PC-9 (cell line): ENCODE measurements around the gene DRAM1. TPM values are rescaled to one million over a fixed set of nuclear protein-coding genes. Genes with fewer than 3 reads are reported as not detected.

ENCODE experiments used
- BruUV-seq: library from RNA; stranded (reverse); fragments of 400-500 nt; replicated peaks from 2 replicates; lab custom pipeline; 2021; lab: Mats Ljungman, UMichigan
- CTCF ChIA-PET: fragments of 300-600 bp; sonication (Branson Sonifier 250); formaldehyde crosslinking; loops from one replicate; lab custom pipeline; 2022; ENCODE audit warnings: antibody characterized with exemption; lab: Charles Lee
- POLR2A ChIA-PET: fragments of 300-600 bp; sonication (Branson Sonifier 250); formaldehyde crosslinking; loops from one replicate; lab custom pipeline; 2022; ENCODE audit warnings: antibody characterized with exemption; ENCODE audit not compliant: unreplicated experiment; lab: Charles Lee
- DNase-seq, 2 experiments: peaks; one replicate each; pipeline versions ENCODE4 v3.0.0 to v3.0.0-alpha.2; 2015 to 2022; ENCODE audit warnings: mixed read lengths in 1 of 2
- H2AFZ ChIP-seq: fragments of 200-600 bp; sonication (generic); 2 replicates; pipeline ENCODE4 v1.8.1; 2017; ENCODE audit warnings: antibody characterized with exemption
- H3F3A ChIP-seq: fragments of 200-600 bp; sonication (generic); 2 replicates; pipeline ENCODE4 v1.8.1; 2017; ENCODE audit warnings: antibody characterized with exemption, mild to moderate bottlenecking, low read depth; ENCODE audit not compliant: insufficient read depth
- H3K27ac ChIP-seq: fragments of 200-600 bp; sonication (generic); 2 replicates; pipeline ENCODE4 v1.6.1; 2016; ENCODE audit warnings: mixed run types
- H3K27me3 ChIP-seq: fragments of 200-600 bp; sonication (generic); 2 replicates; pipeline ENCODE4 v1.6.1; 2016; ENCODE audit warnings: low read depth, mixed run types; ENCODE audit not compliant: insufficient read depth
- H3K36me3 ChIP-seq: fragments of 200-600 bp; sonication (generic); 2 replicates; pipeline ENCODE4 v1.6.1; 2016; ENCODE audit warnings: low read depth, mixed run types
- H3K4me1 ChIP-seq: fragments of 200-600 bp; sonication (generic); replicated peaks from 2 replicates; pipeline ENCODE4 v1.6.1; 2016; ENCODE audit warnings: mixed run types; ENCODE audit not compliant: insufficient read depth
- H3K4me2 ChIP-seq: fragments of 200-600 bp; sonication (generic); 2 replicates; pipeline ENCODE4 v1.6.1; 2017; ENCODE audit warnings: mixed run types
- H3K4me3 ChIP-seq: fragments of 200-600 bp; sonication (generic); 2 replicates; pipeline ENCODE4 v1.6.1; 2016; ENCODE audit warnings: mixed run types
- H3K79me2 ChIP-seq: fragments of 200-600 bp; sonication (generic); 2 replicates; pipeline ENCODE4 v1.6.1; 2017; ENCODE audit warnings: low read depth, mixed run types
- H3K9me2 ChIP-seq: fragments of 200-600 bp; sonication (generic); 2 replicates; pipeline ENCODE4 v1.8.1; 2017; ENCODE audit warnings: mild to moderate bottlenecking; ENCODE audit not compliant: insufficient read depth
- H3K9me3 ChIP-seq: fragments of 200-600 bp; sonication (generic); 2 replicates; pipeline ENCODE4 v1.8.1; 2016; ENCODE audit warnings: low read depth; ENCODE audit not compliant: insufficient read depth
- H4K20me1 ChIP-seq: fragments of 200-600 bp; sonication (generic); 2 replicates; pipeline ENCODE4 v1.8.1; 2017; ENCODE audit not compliant: insufficient read depth
- EZH2 ChIP-seq: fragments of 200-600 bp; sonication (generic); IDR thresholded peaks from 2 replicates; pipeline ENCODE4 v1.8.0; 2017; ENCODE audit warnings: antibody characterized with exemption, low read depth
- intact Hi-C: fragments of 100-400 bp; cut with micrococcal nuclease; formaldehyde crosslinking; loops from one replicate; pipeline ENCODE4 v1.10.0; 2022; ENCODE audit not compliant: unreplicated experiment
- total RNA-seq: library from RNA; stranded (reverse); gene quantifications from 2 replicates; pipeline ENCODE4 v1.2.3, GENCODE V29; 2021
- TF ChIP-seq, protein P1 (sequence below): fragments of 200-600 bp; sonication (generic); conservative IDR thresholded peaks from 2 replicates; pipeline ENCODE4 v1.6.1; 2017; ENCODE audit warnings: mixed run types, antibody characterized with exemption, mild to moderate bottlenecking, moderate library complexity

Gene DRAM1
- total RNA-seq, 1 experiment from 2014 or later: 6.2 TPM

DNA sequence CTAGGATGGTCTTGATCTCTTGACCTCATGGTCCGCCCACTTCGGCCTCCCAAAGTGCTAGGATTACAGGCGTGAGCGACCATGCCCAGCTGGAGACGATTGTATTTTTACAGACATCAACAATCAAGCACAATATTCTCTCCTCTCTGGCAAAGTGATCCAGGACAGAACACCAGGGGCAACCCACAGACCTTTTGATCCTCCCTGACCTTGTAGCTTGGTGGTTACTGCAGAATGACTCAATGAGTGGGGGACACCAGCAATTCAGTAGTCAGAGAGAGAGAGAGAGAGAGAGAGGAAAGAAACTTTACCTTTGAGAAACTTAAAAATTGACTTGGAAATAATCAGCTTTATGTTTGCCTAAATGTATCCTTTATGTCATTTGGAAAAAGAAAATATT lies 51.2 kb downstream of the DRAM1 start:
- no peak overlapping the region for H3K4me2 ChIP-seq
- H3K9me2 ChIP-seq: no peaks in the 10 kb centered on the region
- H3K36me3 ChIP-seq: no peaks in the 10 kb centered on the region
- no peaks in the 10 kb centered on the region for H3K4me1 ChIP-seq
- BruUV-seq: no TSS peak
- TF ChIP-seq, protein P1, sequence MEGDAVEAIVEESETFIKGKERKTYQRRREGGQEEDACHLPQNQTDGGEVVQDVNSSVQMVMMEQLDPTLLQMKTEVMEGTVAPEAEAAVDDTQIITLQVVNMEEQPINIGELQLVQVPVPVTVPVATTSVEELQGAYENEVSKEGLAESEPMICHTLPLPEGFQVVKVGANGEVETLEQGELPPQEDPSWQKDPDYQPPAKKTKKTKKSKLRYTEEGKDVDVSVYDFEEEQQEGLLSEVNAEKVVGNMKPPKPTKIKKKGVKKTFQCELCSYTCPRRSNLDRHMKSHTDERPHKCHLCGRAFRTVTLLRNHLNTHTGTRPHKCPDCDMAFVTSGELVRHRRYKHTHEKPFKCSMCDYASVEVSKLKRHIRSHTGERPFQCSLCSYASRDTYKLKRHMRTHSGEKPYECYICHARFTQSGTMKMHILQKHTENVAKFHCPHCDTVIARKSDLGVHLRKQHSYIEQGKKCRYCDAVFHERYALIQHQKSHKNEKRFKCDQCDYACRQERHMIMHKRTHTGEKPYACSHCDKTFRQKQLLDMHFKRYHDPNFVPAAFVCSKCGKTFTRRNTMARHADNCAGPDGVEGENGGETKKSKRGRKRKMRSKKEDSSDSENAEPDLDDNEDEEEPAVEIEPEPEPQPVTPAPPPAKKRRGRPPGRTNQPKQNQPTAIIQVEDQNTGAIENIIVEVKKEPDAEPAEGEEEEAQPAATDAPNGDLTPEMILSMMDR: no peak
- TF ChIP-seq EZH2: no peak
- H2AFZ ChIP-seq: no peak overlapping the region
- no peaks in the 10 kb centered on the region for H3K9me3 ChIP-seq
- intact Hi-C loops: no loop called here
- H3K79me2 ChIP-seq: no peaks in the 10 kb centered on the region
- H3F3A ChIP-seq: no peaks in the 10 kb centered on the region
- ChIA-PET POLR2A (no interaction called here), CTCF (interaction anchor here (0.5 kb wide), 1 partner anchor 1099 kb away, joined by 4 read pairs; no protein-coding TSS in a partner anchor)
- H4K20me1 ChIP-seq: no peaks in the 10 kb centered on the region
- no peak overlapping the region for H3K27ac ChIP-seq
- no peak for DNase-seq
- H3K27me3 ChIP-seq: no peaks in the 10 kb centered on the region
- no peak overlapping the region for H3K4me3 ChIP-seq

DNA sequence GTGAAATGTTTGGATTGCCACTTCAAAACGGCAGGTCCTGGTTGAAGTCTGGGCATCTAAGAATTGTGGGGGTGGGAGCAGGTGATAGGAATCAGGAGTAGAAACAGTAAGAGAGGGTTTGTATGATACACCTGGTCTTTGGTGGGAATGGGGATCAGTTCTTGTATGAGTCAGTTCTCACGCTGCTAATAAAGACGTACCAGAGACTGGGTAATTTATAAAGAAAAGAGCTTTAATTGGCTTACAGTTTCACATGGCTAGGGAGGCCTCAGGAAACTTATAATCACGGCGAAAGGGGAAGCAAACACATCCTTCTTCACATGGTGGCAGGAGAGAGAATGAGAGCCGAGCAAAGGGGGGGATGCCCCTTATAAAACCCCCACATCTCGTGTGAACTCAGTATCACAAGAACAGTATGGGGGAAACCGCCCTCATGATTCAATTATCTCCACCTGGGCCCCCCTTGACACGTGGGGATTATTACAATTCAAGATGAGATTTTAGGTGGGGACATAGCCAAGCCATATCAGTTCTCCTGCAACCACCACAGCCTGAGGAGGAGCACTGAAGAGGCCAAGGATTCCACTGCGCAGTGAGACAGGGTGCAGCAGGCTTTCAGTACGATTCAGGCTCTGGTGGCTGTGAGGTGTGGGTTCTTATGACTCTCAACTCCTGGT lies 52.1 kb downstream of the DRAM1 start:
- POLR2A ChIA-PET: no interaction called here
- Histone ChIP-seq H3K4me3 (no peak overlapping the region), H3K27me3 (no peaks in the 10 kb centered on the region), H3F3A (no peaks in the 10 kb centered on the region), H3K4me1 (no peaks in the 10 kb centered on the region), H3K36me3 (no peaks in the 10 kb centered on the region), H3K4me2 (no peak overlapping the region), H3K27ac (no peak overlapping the region), H2AFZ (no peak overlapping the region), H3K9me2 (no peaks in the 10 kb centered on the region), H3K79me2 (no peaks in the 10 kb centered on the region), H4K20me1 (no peaks in the 10 kb centered on the region), H3K9me3 (no peaks in the 10 kb centered on the region)
- no peak for DNase-seq
- intact Hi-C loops: loop anchor here (10.0 kb wide), 1 partner anchor 555 kb away; the partner anchor contains the start of gene IGF1
- CTCF ChIA-PET: no interaction called here
- TF ChIP-seq, protein P1: no peak
- TF ChIP-seq EZH2: no peak
- no TSS peak for BruUV-seq

DNA sequence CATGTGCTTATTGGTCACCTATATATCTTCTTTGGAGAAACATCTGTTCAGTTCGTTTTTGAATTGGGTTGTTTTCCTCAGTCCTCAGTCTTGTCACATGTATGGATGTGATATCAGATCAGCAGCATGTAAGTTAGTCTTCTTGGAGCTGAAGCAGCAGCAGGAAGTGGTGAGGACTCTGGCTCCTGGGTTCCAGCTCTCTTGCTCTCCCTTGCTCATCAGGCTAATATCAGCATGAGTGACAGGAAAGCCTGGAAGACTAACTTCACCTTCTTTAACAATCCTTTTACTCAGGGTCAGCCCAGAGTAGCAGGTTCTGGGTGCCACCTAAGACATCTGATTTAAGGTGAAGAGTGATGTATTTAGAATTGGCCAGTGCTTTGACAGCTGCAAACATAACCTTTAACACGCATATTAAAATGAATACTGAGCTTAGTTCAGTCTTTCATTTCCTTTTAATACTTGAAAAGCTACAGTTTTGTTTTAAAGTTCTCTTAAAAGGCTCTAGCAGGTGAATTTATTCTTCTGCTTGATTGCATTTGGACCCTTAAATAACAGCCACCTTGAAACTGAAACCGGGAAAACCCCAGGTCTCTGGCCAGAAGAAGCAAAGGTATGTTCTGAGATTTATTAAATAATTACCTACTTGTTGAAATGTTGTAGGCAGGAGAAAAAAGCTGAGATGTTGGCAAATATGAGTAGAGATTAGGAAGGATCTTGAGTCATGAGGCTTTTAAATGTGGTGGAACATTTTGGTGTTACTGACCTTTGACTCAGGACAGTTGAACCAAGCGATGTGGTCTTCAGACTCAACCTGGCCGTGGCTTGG lies 54.3 kb downstream of the DRAM1 start:
- H3K4me1 ChIP-seq: no peaks in the 10 kb centered on the region
- intact Hi-C loops: loop anchor here (10.0 kb wide), 1 partner anchor 553 kb away; the partner anchor contains the start of gene IGF1
- no peak for TF ChIP-seq EZH2
- TF ChIP-seq, protein P1: no peak

More for the DNA sequence above, 54.3 kb downstream of the DRAM1 start:
- ChIA-PET POLR2A (no interaction called here), CTCF (no interaction called here)
- no peaks in the 10 kb centered on the region for H3K79me2 ChIP-seq
- no peak overlapping the region for H3K4me2 ChIP-seq
- no peaks in the 10 kb centered on the region for H3F3A ChIP-seq
- no peaks in the 10 kb centered on the region for H3K9me2 ChIP-seq
- no TSS peak for BruUV-seq
- no peaks in the 10 kb centered on the region for H3K36me3 ChIP-seq
- no peaks in the 10 kb centered on the region for H3K27me3 ChIP-seq
- H2AFZ ChIP-seq: no peak overlapping the region
- no peak for DNase-seq
- H3K4me3 ChIP-seq: no peak overlapping the region
- H3K9me3 ChIP-seq: no peaks in the 10 kb centered on the region
- no peaks in the 10 kb centered on the region for H4K20me1 ChIP-seq
- H3K27ac ChIP-seq: no peak overlapping the region
